NB4 (cell line): ENCODE results near the gene EIF3I.

Experiments used
- DNase-seq: peaks from one replicate; pipeline ENCODE4 v3.0.0; 2010; ENCODE audit warnings: low read depth
- H3K4me3 ChIP-seq: one replicate; pipeline ENCODE4 v1.5.1; 2011; ENCODE audit warnings: mild to moderate bottlenecking, low read depth, low read length, moderate library complexity
- MAX ChIP-seq: IDR thresholded peaks from 2 replicates; pipeline ENCODE4 v1.6.1; 2011; ENCODE audit warnings: low read depth, low read length
- MYC ChIP-seq: IDR thresholded peaks from 2 replicates; pipeline ENCODE4 v1.6.1; 2011; ENCODE audit warnings: low read depth, low read length
- POLR2A ChIP-seq: IDR thresholded peaks from 2 replicates; pipeline ENCODE4 v1.6.1; 2011; ENCODE audit warnings: mild to moderate bottlenecking; ENCODE audit not compliant: insufficient read length; ENCODE audit errors: extremely low read depth
- TF ChIP-seq, protein P1 (sequence below): IDR thresholded peaks from one replicate; pipeline ENCODE4 v1.5.1; 2012; ENCODE audit warnings: low read depth, low read length

The EIF3I gene

GRCh38 chr1:32221581-32221979 lies 627 bp upstream of the EIF3I start:
- TF ChIP-seq MYC (no peak), MAX (no peak), POLR2A (no peak)
- TF ChIP-seq, protein P1, sequence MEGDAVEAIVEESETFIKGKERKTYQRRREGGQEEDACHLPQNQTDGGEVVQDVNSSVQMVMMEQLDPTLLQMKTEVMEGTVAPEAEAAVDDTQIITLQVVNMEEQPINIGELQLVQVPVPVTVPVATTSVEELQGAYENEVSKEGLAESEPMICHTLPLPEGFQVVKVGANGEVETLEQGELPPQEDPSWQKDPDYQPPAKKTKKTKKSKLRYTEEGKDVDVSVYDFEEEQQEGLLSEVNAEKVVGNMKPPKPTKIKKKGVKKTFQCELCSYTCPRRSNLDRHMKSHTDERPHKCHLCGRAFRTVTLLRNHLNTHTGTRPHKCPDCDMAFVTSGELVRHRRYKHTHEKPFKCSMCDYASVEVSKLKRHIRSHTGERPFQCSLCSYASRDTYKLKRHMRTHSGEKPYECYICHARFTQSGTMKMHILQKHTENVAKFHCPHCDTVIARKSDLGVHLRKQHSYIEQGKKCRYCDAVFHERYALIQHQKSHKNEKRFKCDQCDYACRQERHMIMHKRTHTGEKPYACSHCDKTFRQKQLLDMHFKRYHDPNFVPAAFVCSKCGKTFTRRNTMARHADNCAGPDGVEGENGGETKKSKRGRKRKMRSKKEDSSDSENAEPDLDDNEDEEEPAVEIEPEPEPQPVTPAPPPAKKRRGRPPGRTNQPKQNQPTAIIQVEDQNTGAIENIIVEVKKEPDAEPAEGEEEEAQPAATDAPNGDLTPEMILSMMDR: no peak
- peak overlapping the region; percentile 95 for H3K4me3 ChIP-seq
- no peak for DNase-seq

DNA sequence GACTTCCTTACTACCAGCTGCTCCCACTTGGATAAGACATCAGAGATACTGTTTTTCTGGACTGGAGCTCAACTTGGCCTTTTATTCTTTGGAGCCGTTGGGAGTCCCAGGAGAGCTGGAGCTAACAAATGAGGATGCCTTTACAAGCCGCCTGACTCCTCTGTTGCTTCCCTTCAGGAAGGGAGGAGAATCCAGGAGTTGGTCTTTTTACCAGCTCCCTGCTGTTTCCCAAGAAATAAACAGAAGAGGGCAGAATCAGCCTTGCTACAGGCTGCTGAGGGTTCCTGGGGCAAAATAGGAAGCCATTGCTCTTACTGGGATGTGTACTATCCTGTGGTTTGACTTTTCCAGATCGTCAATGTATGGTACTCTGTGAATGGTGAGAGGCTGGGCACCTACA lies 1.5 kb downstream of the EIF3I start:
- peak overlapping the region; percentile 3 for H3K4me3 ChIP-seq
- no peak for TF ChIP-seq MAX
- no peak for TF ChIP-seq POLR2A
- TF ChIP-seq, protein P1: no peak
- TF ChIP-seq MYC: no peak
- DNase-seq: no peak

DNA sequence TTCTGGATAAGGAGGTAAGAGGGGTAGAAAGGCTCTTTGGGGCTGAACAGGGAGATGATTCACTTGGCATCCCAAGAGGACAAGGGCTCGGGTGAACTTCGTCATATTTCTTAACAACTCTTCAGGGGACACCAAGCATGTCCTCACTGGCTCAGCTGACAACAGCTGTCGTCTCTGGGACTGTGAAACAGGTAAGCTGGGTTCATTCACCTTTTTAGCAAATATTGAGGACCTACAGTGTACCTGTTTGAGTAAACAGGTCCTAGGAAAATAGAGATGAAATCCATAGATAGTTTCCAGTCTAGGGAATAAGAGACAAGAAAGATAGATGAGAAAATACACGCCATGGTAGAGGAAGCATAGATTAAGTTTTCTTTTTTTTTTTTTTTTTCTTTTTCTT lies 2.1 kb downstream of the EIF3I start:
- H3K4me3 ChIP-seq: no peak overlapping the region
- TF ChIP-seq, protein P1: no peak
- TF ChIP-seq MYC (no peak), POLR2A (no peak), MAX (no peak)
- DNase-seq: no peak

GRCh38 chr1:32228771-32229170 lies 6.6 kb downstream of the EIF3I start:
- TF ChIP-seq POLR2A (no peak), MAX (no peak)
- no peak for DNase-seq
- H3K4me3 ChIP-seq: no peak overlapping the region

DNA sequence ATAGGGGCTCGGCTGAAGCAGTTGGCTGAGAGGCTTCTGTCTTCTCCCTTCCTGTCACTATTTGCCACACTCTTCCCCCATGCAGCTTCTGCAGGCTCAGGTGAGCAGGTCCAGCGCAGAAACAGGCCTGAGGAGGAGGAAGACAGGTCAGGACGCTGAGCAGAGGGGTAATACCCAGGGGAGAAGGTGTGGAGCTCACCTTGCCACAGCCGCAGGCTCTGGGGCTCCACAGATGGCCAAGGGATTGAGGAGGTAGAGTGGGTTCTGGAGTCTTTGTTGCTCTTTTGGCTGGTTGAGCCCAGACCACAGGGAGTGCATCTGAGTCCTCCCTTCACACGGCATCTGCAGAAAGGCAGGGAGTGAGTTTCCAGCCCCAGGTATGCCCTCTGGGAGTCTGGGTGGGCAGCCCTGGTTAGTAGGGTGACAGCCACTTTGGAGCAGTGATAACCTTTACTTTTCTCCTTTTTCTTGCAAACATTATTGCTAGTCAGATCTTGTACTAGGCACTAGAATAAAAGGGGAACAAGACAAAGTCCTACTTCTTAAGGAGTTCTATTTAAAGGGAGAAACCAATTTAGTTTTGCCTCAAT lies 9.7 kb downstream of the EIF3I start:
- no peak overlapping the region for H3K4me3 ChIP-seq
- no peak for DNase-seq
- no peak for TF ChIP-seq MAX
- TF ChIP-seq POLR2A: no peak
- TF ChIP-seq MYC: no peak
- TF ChIP-seq, protein P1: no peak

DNA sequence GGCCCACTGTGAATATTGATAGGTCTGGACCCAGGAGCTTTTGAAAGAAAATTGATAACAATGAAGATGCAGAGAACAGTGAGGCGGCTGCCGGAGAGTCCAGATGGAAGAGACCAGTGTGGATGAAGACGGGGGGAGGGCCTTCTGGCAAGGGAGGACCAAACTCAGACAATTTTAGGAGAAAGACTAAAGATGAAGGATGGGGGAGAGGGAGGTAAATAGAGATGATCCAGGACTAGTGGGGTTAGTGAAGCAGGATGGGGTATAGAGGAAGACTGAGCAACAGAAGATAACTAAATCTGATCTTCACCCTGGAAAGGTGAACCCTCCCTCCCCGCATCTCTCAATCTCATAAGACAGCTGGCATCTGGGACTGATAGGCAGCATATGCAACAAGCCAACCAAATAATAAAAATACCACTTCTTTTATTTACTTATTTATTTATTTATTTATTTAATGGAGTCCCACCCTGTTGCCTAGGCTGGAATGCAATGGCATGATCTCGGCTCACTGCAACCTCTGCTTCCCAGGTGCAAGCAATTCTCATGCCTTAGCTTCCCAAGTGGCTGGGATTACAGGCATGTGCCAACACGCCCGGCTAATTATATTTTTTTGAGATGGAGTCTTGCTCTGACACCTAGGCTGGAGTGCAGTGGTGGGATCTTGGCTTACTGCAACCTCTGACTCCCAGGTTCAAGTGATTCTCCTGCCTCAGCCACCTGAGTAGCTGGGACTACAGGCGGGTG lies 10.5 kb downstream of the EIF3I start:
- no peak overlapping the region for H3K4me3 ChIP-seq
- TF ChIP-seq, protein P1: no peak
- TF ChIP-seq MAX (no peak), POLR2A (no peak), MYC (no peak)
- DNase-seq: no peak
